GM18858 (cell line): ENCODE measurements around the gene YWHAQ.

Experiments used
- ATAC-seq: cut with Tn5 transposase; IDR thresholded peaks from one replicate; pipeline ENCODE4 v1.9.1; 2021; ENCODE audit not compliant: unreplicated experiment

YWHAQ gene

GRCh38 chr2:9630736-9631552 is at the start of gene YWHAQ:
Gene YWHAQ (minus strand): TSS chr2:9630997. CDS start chr2:9630452, 545 bp downstream.
- peak; percentile 93 for ATAC-seq

- ATAC-seq, result no peak
Measured at GRCh38 chr2:9680082-9680481, 49.3 kb upstream of the YWHAQ start.

GRCh38 chr2:9679218-9679617 is 48.4 kb upstream of the YWHAQ start:
- ATAC-seq, result no peak

GRCh38 chr2:9678544-9678943 is 47.7 kb upstream of the YWHAQ start:
- ATAC-seq, result no peak

GRCh38 chr2:9675415-9676351 is 44.9 kb upstream of the YWHAQ start:
- no peak for ATAC-seq

- ATAC-seq, result no peak
Measured at GRCh38 chr2:9674891-9675414, 44.2 kb upstream of the YWHAQ start.

- ATAC-seq, result no peak
Measured at GRCh38 chr2:9673914-9674481, 43.2 kb upstream of the YWHAQ start.

- ATAC-seq, result no peak
Measured at GRCh38 chr2:9668687-9669345, 38.0 kb upstream of the YWHAQ start.

GRCh38 chr2:9667826-9668225 is 37.0 kb upstream of the YWHAQ start:
- no peak for ATAC-seq

GRCh38 chr2:9666306-9666705 is 35.5 kb upstream of the YWHAQ start:
- ATAC-seq, result no peak

GRCh38 chr2:9665898-9666297 is 35.1 kb upstream of the YWHAQ start:
- ATAC-seq, result no peak

- no peak for ATAC-seq
Measured at GRCh38 chr2:9664365-9664764, 33.6 kb upstream of the YWHAQ start.

- ATAC-seq, result no peak
Measured at GRCh38 chr2:9663008-9663879, 32.4 kb upstream of the YWHAQ start.

- ATAC-seq, result no peak
Measured at GRCh38 chr2:9661261-9661660, 30.5 kb upstream of the YWHAQ start.

GRCh38 chr2:9660781-9661180 is 30.0 kb upstream of the YWHAQ start:
- ATAC-seq, result no peak

- no peak for ATAC-seq
Measured at GRCh38 chr2:9660154-9660553, 29.4 kb upstream of the YWHAQ start.

GRCh38 chr2:9658972-9659371 is 28.2 kb upstream of the YWHAQ start:
- no peak for ATAC-seq

- ATAC-seq, result no peak
Measured at GRCh38 chr2:9657731-9658130, 26.9 kb upstream of the YWHAQ start.

- no peak for ATAC-seq
Measured at GRCh38 chr2:9657083-9657482, 26.3 kb upstream of the YWHAQ start.

GRCh38 chr2:9656270-9656766 is 25.5 kb upstream of the YWHAQ start:
- ATAC-seq, result peak; percentile 82
